ENCODE measurements around the gene AK3. TPM values are rescaled to one million over a fixed set of nuclear protein-coding genes. Genes with fewer than 3 reads are reported as not detected.
A peak's percentile ranks its signal among the peaks of the same experiment; 100 is the strongest.
"Not testable (repeated sequence)": the region's sequence is repeated elsewhere in the genome, so short reads cannot be mapped to it uniquely, and the experiment has no call there.

AK3 gene
- total RNA-seq, 1 donor from 2014 or later, result 44.2 TPM

DNA sequence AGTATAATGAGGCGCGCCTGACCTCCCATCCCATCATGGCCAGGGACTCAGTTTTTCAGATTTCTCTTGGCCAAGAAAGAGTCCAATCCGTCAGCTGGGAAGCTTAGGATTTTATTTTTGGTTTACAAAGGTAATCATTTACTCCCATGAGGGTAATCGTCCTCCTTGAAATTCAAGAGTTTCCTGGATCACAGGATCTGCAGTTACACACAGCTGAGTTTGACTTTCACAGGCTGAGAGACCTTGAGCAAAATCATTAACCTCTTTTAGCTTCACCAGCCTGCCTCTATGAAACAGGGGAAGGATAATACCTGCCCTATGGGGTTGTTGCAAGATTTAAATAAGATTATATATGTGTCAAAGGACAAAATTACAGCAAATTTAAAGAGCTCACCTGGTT, 15.4 kb upstream of the AK3 start:
- DNase-seq, result no peak
- H3K27ac ChIP-seq, result no peak overlapping the region
- intact Hi-C loops (cut with DNase I), result loop anchor here (10.0 kb wide), 1 partner anchor 678 kb away; the partner anchor contains the start of gene PLGRKT
- peak; percentile 47 for ATAC-seq
- H3K9me3 ChIP-seq, result no peaks in the 10 kb centered on the region
- no peak overlapping the region for H3K4me3 ChIP-seq
- TF ChIP-seq, protein P1, sequence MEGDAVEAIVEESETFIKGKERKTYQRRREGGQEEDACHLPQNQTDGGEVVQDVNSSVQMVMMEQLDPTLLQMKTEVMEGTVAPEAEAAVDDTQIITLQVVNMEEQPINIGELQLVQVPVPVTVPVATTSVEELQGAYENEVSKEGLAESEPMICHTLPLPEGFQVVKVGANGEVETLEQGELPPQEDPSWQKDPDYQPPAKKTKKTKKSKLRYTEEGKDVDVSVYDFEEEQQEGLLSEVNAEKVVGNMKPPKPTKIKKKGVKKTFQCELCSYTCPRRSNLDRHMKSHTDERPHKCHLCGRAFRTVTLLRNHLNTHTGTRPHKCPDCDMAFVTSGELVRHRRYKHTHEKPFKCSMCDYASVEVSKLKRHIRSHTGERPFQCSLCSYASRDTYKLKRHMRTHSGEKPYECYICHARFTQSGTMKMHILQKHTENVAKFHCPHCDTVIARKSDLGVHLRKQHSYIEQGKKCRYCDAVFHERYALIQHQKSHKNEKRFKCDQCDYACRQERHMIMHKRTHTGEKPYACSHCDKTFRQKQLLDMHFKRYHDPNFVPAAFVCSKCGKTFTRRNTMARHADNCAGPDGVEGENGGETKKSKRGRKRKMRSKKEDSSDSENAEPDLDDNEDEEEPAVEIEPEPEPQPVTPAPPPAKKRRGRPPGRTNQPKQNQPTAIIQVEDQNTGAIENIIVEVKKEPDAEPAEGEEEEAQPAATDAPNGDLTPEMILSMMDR (IDR thresholded peaks at IDR 0.05), result no peak
- no peaks in the 10 kb centered on the region for H3K27me3 ChIP-seq
- no peaks in the 10 kb centered on the region for H3K36me3 ChIP-seq
- H3K4me1 ChIP-seq, result no peaks in the 10 kb centered on the region

DNA sequence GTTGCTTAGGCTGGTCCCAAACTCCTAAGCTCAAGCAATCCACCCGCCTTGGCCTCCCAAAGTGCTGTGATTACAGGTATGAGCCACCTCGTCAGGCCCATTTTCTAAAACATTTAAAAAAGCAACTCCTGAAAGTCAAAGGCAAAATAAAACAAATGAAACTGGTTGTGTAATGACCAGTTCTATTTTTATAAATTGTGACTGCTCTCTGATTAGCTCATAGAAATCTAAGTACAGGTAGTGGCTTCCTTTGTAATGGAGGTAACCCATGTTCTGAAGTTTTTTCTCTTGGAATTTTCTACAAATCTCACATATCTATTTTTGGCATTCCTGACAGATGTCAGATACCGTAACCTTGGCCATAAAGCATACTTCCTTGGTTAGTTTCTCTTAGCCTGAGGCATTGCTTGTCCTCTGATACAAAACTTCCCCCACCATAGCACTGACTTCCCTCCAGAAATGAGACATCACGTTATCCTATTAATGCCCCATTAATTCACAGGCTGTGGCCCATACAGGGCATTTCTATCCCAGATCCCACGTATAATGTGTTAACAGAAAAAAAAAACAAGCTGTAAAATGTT, 14.1 kb upstream of the AK3 start:
- H3K27me3 ChIP-seq, result no peaks in the 10 kb centered on the region
- ATAC-seq (no peak), DNase-seq (no peak)
- H3K9me3 ChIP-seq, result no peaks in the 10 kb centered on the region
- H3K4me3 ChIP-seq, result no peak overlapping the region
- TF ChIP-seq, protein P1 (IDR thresholded peaks at IDR 0.05), result no peak
- no peaks in the 10 kb centered on the region for H3K4me1 ChIP-seq
- H3K27ac ChIP-seq, result no peak overlapping the region
- intact Hi-C loops (cut with DNase I), result loop anchor here (10.0 kb wide), 1 partner anchor 680 kb away; the partner anchor contains the start of gene PLGRKT
- no peaks in the 10 kb centered on the region for H3K36me3 ChIP-seq

DNA sequence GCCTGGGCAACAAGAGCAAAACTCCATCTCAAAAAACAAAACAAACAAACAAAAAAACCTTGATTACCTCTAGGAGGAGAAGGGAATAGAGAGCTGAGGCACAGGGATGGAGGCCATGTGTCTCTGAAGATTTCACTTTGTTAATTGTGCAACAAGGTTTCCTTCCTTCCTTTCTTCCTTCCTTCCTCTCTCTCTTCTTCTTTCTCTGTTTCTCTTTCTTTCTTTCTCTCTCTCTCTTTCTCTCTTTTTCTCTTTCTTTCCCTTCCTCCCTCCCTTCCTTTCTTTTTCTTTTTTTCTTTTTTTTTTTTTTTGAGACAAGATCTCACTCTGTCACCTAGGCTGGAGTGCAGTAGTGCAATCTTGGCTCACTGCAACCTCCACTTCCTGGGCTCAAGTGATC, 13.5 kb upstream of the AK3 start:
- H3K36me3 ChIP-seq, ATAC-seq, H3K27ac ChIP-seq, H3K4me1 ChIP-seq, H3K27me3 ChIP-seq, H3K9me3 ChIP-seq, H3K4me3 ChIP-seq, DNase-seq: not testable (repeated sequence)
- intact Hi-C loops (cut with DNase I), result loop anchor here (10.0 kb wide), 1 partner anchor 680 kb away; the partner anchor contains the start of gene PLGRKT

DNA sequence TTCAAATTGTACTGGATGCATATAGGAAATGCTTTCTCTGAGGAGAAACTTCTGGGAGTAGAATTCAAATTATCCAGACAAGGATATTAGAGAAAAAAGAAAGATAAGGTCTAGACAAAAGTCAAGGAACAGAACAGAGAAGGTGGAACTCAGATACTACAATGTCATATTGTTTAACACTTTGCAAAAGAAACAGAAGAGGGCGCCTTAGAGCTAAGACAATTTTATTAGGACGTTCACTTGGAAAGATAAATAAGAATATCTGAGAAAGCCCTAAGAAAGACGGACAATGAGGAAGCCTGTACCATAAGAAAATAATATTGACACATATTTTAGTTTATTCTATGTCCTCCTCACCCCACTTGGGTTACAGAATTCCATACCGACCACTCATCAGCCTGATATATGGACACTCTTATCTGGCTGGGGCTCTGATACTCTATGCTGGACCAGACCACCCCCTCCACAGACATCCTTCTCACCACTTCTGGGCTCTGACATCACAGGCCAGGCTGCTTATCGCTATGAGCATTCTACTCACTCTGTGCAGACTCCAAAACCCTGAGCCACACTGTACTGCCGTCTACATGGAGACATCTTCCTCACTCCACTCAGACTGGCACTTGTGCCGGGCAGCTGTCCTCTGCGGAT, 9.1 kb upstream of the AK3 start:
- Histone ChIP-seq H3K9me3 (no peaks in the 10 kb centered on the region), H3K4me1 (no peaks in the 10 kb centered on the region), H3K4me3 (no peak overlapping the region), H3K27ac (no peak overlapping the region), H3K36me3 (no peaks in the 10 kb centered on the region), H3K27me3 (no peaks in the 10 kb centered on the region)
- TF ChIP-seq, protein P1 (IDR thresholded peaks at IDR 0.05), result peak; percentile 64
- intact Hi-C loops (cut with DNase I), result loop anchor here (10.0 kb wide), 1 partner anchor 685 kb away; the partner anchor contains the start of gene PLGRKT
- DNase-seq, result no peak
- peak; percentile 72 for ATAC-seq

DNA sequence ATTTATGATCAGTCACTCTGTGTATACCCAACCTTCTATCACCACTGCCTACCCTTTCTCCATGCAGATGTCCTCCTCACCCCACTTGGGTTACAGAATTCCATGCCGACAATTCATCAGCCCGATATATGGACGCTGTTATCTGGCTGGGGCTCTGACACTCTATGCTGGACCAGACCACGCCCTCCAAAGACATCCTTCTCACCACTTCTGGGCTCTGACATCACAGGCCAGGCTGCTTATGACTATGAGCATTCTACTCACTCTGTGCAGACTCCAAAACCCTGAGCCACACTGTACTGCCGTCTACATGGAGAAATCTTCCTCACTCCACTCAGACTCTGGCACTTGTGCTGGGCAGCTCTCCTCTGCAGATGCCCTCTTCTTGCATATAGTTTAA, 7.6 kb upstream of the AK3 start:
- TF ChIP-seq, protein P1 (IDR thresholded peaks at IDR 0.05), result no peak
- H3K27ac ChIP-seq, result no peak overlapping the region
- H3K27me3 ChIP-seq, result no peaks in the 10 kb centered on the region
- H3K36me3 ChIP-seq, result no peaks in the 10 kb centered on the region
- DNase-seq (no peak), ATAC-seq (no peak)
- no peak overlapping the region for H3K4me3 ChIP-seq
- intact Hi-C loops (cut with DNase I), result no loop called here
- H3K4me1 ChIP-seq, result no peaks in the 10 kb centered on the region
- no peaks in the 10 kb centered on the region for H3K9me3 ChIP-seq

DNA sequence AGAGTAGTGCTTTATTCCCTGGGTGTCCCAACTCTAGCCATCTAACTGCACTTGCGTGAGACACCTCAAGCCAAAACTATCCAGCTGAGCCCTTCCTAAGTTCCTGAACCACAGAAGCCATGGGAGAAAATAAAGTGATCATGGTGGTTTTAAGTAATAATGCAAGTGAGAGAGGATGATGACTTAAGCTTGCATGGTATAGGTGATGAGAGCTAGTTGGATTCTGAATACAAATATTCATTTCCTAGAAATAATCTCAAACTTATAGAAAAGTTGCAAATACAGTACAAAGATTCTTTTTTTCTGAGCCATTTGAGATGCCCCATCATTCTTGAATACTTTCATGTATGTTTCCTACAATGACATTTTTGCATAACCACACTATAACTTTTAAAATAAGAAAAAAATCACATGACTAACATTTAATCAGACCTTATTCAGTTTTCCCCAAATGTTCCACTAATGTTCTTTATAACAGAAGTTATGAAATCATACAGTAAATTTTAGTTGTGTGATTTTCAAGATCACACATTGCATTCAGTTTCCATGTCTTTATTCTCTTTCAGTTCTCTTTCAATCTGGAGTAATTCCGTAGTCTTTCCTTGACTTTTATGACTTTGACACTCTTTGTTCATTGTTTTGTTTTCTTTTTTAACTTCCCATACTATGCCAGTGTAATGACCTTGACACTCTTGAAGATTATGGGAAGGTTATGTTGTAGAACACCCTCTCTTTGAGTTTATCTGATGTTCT, 5.5 kb upstream of the AK3 start:
- H3K27me3 ChIP-seq, result no peaks in the 10 kb centered on the region
- no peak overlapping the region for H3K4me3 ChIP-seq
- no peaks in the 10 kb centered on the region for H3K36me3 ChIP-seq
- DNase-seq (no peak), ATAC-seq (no peak)
- H3K4me1 ChIP-seq, result peaks cover 4% of the 10 kb centered on the region
- no peaks in the 10 kb centered on the region for H3K9me3 ChIP-seq
- H3K27ac ChIP-seq, result no peak overlapping the region
- TF ChIP-seq, protein P1 (IDR thresholded peaks at IDR 0.05), result no peak
- intact Hi-C loops (cut with DNase I), result no loop called here
